Measurements from ENCODE around the gene GPN2. TPM values are rescaled to one million over a fixed set of nuclear protein-coding genes. Genes with fewer than 3 reads are reported as not detected.

GPN2 gene
- total RNA-seq, 2 donors from 2014 or later: 29.1 to 41.9 TPM

DNA sequence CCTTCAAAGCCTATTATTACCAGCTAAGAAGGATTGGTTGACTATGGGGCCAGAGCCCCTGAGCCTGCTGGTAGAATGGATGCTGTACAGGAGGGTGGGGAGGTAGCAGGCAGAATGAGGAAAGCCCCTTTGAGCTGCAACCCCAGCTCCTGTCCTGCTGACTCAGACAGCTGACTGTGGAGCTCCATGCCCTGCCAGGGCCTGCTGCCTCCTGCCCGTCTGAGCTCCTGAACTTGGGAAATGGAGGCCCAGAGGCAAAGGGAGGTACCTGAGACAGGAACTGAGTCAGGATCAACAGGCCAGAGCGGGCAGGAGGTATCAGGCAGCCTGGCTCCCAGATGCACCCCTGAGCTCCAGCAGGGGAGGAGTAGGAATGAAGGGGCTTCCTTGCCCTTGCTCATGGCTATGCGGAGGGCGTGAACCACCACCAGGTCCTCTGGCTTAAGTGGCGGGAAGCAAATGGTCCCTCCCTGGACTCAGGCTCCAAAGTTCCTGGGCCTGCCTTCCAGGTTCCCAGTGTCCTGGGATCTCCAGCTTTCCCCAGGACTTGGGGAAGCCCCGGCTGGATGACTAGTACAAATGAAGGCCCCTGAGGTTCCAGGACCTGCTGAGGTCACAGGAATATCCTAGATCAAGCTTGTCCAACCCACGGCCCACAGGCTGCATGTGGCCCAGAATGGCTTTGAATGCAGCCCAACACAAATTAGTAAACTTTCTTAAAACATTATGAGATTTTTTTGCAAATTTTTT lies 31.0 kb downstream of the GPN2 start:
- peak overlapping the region; percentile 24 for H3K27ac Mint-ChIP-seq
- no peaks in the 10 kb centered on the region for H3K27me3 Mint-ChIP-seq
- H3K4me3 Mint-ChIP-seq: no peak overlapping the region
- no peak for ATAC-seq
- H3K4me1 Mint-ChIP-seq: peaks cover 18% of the 10 kb centered on the region
- no peak for DNase-seq
- no peaks in the 10 kb centered on the region for H3K36me3 Mint-ChIP-seq (ENCODE audit: low read depth)
- H3K9me3 ChIP-seq (ENCODE audit: control insufficient read depth, low read length, poor library complexity, severe bottlenecking): no peaks in the 10 kb centered on the region

DNA sequence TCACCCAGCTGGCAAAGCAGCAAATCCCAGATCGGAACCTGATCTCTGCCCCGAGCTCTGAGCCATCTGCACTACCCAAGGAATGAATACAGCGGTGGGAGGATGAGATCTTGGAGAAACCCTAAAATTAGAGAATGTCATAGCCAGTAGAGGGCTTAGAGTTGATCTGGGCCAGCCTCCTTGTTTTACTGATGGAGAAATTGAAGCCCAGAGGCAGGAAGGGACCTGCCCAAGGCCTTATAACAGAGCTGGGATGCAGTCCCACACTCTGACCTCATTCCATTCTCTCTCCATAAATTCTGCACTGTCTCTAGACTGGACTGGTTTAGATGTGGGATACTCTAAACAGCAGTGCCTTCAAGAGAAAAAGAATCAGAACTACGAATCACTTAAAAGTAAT lies 31.9 kb downstream of the GPN2 start:
- Mint-ChIP-seq H3K4me3 (no peak overlapping the region), H3K27ac (peak overlapping the region; percentile 6), H3K4me1 (peaks cover 13% of the 10 kb centered on the region), H3K36me3 (ENCODE audit: low read depth) (no peaks in the 10 kb centered on the region), H3K27me3 (no peaks in the 10 kb centered on the region)
- no peaks in the 10 kb centered on the region for H3K9me3 ChIP-seq (ENCODE audit: control insufficient read depth, low read length, poor library complexity, severe bottlenecking)
- DNase-seq: no peak
- no peak for ATAC-seq

DNA sequence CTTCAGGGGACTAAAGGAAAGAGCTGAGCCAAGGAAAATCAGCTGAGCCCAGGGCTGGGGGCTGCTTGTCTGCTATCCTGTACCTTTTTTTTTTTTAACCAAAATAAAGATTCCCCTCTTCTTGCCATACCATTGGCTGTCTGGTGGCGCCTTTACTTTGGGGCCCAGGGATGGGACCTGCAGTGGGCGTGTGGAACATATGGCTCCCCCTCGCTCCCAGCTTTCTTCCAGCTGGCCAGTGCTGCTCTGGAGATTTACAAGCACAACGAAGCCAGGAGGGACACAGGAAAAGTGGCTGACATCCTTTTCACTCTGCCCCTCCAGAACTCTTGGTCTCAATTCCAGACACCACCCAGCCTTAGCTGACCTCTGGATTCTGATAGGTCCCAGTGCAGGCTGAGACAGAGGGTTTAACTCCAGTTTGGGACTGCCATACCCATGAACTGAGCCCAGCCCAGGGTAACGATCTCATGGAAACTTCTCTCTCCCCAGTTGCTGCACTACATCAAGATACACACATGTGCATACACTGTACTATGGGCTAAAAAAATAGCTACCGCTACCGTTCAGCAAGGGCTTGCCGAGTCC lies 32.5 kb downstream of the GPN2 start:
- Mint-ChIP-seq H3K4me1 (peaks cover 11% of the 10 kb centered on the region), H3K36me3 (ENCODE audit: low read depth) (no peaks in the 10 kb centered on the region), H3K4me3 (no peak overlapping the region), H3K27me3 (no peaks in the 10 kb centered on the region), H3K27ac (peak overlapping the region; percentile 6)
- H3K9me3 ChIP-seq (ENCODE audit: control insufficient read depth, low read length, poor library complexity, severe bottlenecking): no peaks in the 10 kb centered on the region
- DNase-seq: no peak
- no peak for ATAC-seq

DNA sequence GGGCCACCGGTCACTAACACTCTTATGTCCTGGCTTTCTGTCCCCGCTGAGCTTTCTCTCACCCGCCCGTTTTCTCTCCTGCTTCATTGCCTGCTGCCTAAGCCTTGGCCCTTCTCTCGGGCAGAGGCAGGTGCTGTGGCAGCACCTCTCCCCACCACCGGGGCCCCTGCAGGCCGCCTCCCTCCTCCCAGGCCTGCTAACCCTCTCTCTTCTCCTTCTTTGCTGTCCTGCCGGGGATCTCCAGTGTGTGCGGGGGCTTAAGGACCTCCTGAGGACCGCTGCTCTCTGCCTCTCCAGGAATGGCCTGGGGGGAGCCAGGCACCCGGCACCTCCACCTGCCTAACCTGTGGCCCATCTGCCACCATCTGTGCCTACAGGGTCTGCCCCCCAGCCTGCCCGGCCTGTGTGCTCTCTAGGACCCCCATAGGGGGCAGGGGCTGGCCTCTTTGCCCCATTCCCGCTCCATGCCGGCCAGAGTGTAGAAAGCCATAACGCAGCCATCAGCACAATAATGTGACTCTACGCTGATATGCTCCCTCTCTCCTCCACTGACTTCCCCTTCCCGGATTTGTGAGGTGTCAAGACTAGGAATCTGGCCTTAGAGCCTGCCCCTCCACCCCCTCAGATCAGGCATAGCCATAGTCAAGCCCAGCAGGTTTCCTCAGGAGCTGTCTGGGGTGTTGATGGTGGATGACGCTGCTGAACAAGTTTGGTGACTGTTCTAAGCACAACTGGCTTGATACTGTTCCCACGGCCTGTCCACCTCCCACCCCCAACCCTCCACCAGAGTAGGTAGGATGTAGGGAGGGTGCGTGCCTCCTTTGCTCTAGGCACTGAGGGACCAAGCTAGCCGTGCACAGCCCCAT lies 33.2 kb downstream of the GPN2 start:
- peaks cover 5% of the 10 kb centered on the region for H3K4me1 Mint-ChIP-seq
- no peak for DNase-seq
- ATAC-seq: no peak
- H3K27ac Mint-ChIP-seq: peak overlapping the region; percentile 47
- H3K9me3 ChIP-seq (ENCODE audit: control insufficient read depth, low read length, poor library complexity, severe bottlenecking): no peaks in the 10 kb centered on the region
- H3K4me3 Mint-ChIP-seq: no peak overlapping the region
- H3K36me3 Mint-ChIP-seq (ENCODE audit: low read depth): peaks cover 1% of the 10 kb centered on the region
- H3K27me3 Mint-ChIP-seq: no peaks in the 10 kb centered on the region

DNA sequence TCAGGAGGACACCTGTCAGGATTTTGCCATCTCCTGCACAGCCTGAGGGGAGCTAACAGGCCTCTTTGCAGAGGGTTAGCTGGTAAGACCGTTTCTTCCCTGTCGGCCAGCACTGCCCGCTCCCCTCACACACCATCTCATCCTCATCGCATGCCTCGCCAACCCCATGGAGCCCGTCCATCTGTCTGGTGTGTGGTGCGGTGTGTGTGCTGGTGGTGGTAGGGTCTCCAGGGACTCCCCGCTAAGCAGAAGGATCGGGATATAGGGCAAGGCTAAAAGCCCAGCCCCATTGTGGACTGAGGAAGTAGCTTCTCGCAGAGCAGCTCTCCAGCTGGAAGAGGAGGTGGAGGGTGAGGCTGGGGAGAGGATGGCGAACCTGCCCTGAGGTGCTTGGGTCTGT lies 33.9 kb downstream of the GPN2 start:
- Mint-ChIP-seq H3K4me3 (peak overlapping the region; percentile 28), H3K4me1 (peaks cover 4% of the 10 kb centered on the region), H3K27me3 (no peaks in the 10 kb centered on the region), H3K27ac (peak overlapping the region; percentile 47), H3K36me3 (ENCODE audit: low read depth) (peaks cover 4% of the 10 kb centered on the region)
- ATAC-seq (no peak), DNase-seq (no peak)
- H3K9me3 ChIP-seq (ENCODE audit: control insufficient read depth, low read length, poor library complexity, severe bottlenecking): no peaks in the 10 kb centered on the region

DNA sequence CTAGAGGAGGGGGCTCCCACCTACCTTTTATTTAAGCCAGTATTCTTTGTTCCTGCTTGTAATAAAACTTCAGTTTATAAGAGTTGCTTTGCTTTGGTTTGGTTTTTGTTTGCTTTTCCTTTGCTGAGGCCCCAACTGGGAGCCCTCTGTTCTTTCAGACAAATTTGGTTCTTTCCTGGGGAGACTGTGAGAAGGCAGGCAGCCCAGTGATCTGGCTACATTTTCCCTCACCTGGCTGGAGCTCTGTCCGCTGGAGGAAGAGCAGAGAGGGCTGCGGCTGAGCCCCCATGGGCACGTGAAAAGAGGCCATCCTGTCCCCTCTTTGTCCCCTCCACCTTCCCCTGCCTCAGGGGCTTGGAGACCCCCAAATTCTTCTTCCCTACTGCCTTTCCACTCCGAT lies 34.4 kb downstream of the GPN2 start:
- H3K36me3 Mint-ChIP-seq (ENCODE audit: low read depth): peaks cover 4% of the 10 kb centered on the region
- peaks cover 4% of the 10 kb centered on the region for H3K4me1 Mint-ChIP-seq
- DNase-seq (no peak), ATAC-seq (no peak)
- H3K27me3 Mint-ChIP-seq: no peaks in the 10 kb centered on the region
- H3K27ac Mint-ChIP-seq: no peak overlapping the region
- no peak overlapping the region for H3K4me3 Mint-ChIP-seq
- H3K9me3 ChIP-seq (ENCODE audit: control insufficient read depth, low read length, poor library complexity, severe bottlenecking): no peaks in the 10 kb centered on the region

DNA sequence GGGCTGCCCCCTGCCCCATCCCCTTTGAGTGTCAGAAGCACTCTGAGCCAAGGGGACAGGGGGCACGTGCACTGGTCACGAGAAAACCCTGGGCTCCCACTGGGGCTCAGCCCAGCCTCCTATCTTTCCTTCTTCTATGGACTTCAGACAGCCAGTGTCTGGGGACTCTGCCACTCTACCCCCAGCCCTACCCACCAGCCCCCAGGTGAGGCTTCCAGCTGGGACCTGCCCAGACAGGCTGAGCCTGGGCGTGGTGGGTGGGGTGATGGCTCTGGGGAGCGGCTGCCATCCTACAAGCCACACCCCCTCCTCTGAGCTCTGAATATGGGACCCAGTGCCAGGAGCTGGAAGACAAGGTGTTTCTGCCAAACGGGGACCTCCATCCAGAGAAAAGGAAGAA lies 35.2 kb downstream of the GPN2 start:
- no peaks in the 10 kb centered on the region for H3K27me3 Mint-ChIP-seq
- H3K9me3 ChIP-seq (ENCODE audit: control insufficient read depth, low read length, poor library complexity, severe bottlenecking): no peaks in the 10 kb centered on the region
- ATAC-seq (no peak), DNase-seq (no peak)
- no peak overlapping the region for H3K27ac Mint-ChIP-seq
- H3K4me1 Mint-ChIP-seq: peaks cover 5% of the 10 kb centered on the region
- no peak overlapping the region for H3K4me3 Mint-ChIP-seq
- peaks cover 4% of the 10 kb centered on the region for H3K36me3 Mint-ChIP-seq (ENCODE audit: low read depth)

DNA sequence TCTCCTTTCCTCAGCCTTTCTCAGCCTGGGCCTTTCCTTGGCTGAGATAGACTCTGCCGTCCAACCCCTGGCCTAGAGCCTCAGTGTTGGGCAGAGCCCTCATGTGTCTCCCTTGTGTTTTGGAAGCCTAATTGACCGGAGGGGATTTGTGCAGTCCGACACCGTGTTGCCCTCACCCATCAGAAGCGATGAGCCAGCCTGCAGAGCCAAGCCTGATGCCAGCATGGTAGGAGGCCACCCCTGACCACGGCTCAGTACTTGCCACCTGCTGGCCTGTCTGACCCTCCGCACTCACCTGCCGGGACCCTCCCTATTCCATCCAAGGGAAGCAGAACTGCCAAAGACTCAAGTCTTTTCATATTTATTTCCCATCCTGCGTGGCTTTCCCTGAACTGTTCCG lies 36.5 kb downstream of the GPN2 start:
- Mint-ChIP-seq H3K36me3 (ENCODE audit: low read depth) (peaks cover 4% of the 10 kb centered on the region), H3K27me3 (no peaks in the 10 kb centered on the region), H3K4me1 (peaks cover 8% of the 10 kb centered on the region), H3K27ac (peak overlapping the region; percentile 16), H3K4me3 (peak overlapping the region; percentile 45)
- no peaks in the 10 kb centered on the region for H3K9me3 ChIP-seq (ENCODE audit: control insufficient read depth, low read length, poor library complexity, severe bottlenecking)
- no peak for ATAC-seq
- DNase-seq: no peak

DNA sequence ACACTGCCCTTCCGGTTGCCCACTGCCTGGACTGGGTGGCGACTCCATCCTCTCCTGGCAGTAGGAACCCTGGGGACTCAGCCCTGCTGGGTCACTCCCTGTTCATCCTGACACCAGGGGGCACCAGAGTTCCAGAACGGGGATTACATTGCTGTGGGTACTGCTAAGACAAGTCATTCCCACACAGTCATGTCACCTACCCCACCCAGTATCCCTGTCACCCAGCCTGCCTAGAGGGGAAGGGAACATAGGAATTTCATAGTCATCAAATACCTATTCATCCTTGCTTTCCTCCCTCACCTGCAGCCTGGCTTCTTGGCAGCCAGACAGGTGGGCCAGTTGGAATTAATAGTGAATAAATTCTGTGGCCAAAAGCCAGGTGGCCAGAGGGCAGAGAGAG lies 36.9 kb downstream of the GPN2 start:
- peak; percentile 82 for ATAC-seq
- H3K4me3 Mint-ChIP-seq: no peak overlapping the region
- DNase-seq: peak; percentile 53 to 80 (median 55)
- H3K9me3 ChIP-seq (ENCODE audit: control insufficient read depth, low read length, poor library complexity, severe bottlenecking): no peaks in the 10 kb centered on the region
- peaks cover 6% of the 10 kb centered on the region for H3K36me3 Mint-ChIP-seq (ENCODE audit: low read depth)
- H3K27me3 Mint-ChIP-seq: no peaks in the 10 kb centered on the region
- H3K4me1 Mint-ChIP-seq: peaks cover 8% of the 10 kb centered on the region
- H3K27ac Mint-ChIP-seq: peak overlapping the region; percentile 16

DNA sequence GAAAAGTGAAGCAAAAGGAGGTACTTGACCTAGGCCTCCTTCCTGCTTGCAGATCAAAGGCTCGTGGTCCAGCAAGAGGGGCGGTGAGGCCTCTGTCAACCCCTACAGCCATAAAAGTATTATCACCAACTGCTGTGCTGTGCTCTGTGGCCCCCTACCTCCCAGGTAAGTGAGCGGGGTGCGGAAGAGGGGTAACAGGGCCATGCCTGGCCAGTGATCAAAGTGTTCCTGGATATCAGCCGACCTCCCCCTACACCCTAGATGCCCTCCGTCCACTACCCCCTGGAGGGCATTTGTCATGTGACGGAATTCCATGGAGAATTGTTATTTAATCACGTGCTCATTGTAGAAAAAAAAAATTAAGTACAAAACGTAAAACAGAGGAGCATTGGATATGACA lies 37.4 kb downstream of the GPN2 start:
- Mint-ChIP-seq H3K27ac (peak overlapping the region; percentile 16), H3K4me1 (peaks cover 8% of the 10 kb centered on the region), H3K36me3 (ENCODE audit: low read depth) (peaks cover 8% of the 10 kb centered on the region), H3K27me3 (no peaks in the 10 kb centered on the region), H3K4me3 (no peak overlapping the region)
- DNase-seq (no peak), ATAC-seq (no peak)
- H3K9me3 ChIP-seq (ENCODE audit: control insufficient read depth, low read length, poor library complexity, severe bottlenecking): no peaks in the 10 kb centered on the region

DNA sequence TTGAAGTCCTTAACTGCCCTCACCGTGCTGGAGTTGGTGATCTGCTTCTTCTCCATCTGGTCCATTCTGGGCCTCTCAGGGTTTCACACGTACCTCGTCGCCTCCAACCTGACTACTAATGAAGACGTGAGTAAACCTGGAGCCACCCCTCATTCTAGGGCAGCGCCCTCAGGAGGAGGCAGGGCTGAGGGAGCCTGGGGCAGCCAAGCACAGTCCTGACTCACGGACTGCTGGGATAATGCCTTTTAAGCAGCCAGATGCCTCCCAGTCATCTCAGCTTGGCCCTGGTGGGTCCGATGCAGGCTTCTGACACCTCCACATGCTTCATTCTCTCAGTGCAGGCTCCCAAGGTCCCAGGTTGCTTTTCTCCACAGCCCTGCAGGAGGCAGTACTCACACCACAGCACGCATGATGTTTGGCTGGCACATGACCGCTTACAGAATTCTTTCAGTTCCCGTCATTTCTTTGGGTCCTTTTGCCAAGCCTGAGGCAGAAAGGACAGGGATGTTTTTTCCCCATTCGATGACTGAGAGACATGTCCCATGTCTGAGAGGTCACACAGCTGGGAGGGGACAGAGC lies 38.9 kb downstream of the GPN2 start:
- Mint-ChIP-seq H3K4me3 (no peak overlapping the region), H3K27me3 (no peaks in the 10 kb centered on the region), H3K4me1 (peaks cover 8% of the 10 kb centered on the region), H3K36me3 (ENCODE audit: low read depth) (peaks cover 11% of the 10 kb centered on the region), H3K27ac (no peak overlapping the region)
- ATAC-seq: no peak
- no peaks in the 10 kb centered on the region for H3K9me3 ChIP-seq (ENCODE audit: control insufficient read depth, low read length, poor library complexity, severe bottlenecking)
- no peak for DNase-seq

DNA sequence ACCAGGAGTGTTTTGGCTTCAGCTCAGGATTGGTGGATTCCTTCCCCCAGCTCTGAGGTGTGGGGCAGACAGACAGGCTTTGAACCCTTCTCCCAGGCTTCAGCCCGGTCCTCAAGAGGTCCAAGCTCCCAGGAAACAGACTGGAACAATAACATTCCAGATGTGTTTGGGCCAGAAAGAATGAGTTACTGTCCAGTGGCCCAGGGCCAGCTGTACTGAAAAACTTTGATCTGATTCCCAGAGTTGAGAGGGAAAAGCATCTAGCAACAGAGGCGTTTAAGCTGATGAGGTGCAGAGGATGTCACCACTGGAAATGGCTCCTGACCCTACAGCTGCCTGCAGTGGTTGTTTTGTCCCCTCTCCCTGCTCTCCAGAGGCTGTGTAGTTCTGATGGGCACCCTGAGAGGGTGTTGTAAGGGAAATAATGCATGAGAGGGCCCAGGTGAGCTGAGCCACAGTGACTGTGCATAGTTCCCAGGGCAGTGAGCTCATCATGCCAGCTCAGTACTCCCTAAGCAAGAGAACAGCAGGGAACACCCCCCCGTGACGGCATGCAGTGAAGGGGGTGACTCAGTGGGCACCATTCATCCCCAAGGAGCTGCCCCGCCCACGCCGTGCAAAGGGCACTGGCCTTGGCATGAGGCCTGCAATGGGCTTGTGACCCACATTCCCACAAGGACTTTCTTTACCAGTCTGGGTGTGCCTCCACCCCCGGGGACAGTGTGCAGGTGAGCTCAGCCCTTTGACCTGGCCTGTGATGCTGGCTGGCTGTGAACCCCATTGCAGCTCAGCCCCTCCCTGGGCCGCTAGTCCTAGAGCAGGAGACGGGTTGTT lies 40.9 kb downstream of the GPN2 start:
- H3K36me3 Mint-ChIP-seq (ENCODE audit: low read depth): peaks cover 11% of the 10 kb centered on the region
- H3K4me3 Mint-ChIP-seq: no peak overlapping the region
- H3K4me1 Mint-ChIP-seq: peaks cover 8% of the 10 kb centered on the region
- H3K27ac Mint-ChIP-seq: no peak overlapping the region
- no peaks in the 10 kb centered on the region for H3K9me3 ChIP-seq (ENCODE audit: control insufficient read depth, low read length, poor library complexity, severe bottlenecking)
- DNase-seq (no peak), ATAC-seq (no peak)
- H3K27me3 Mint-ChIP-seq: no peaks in the 10 kb centered on the region
